Measurements from ENCODE around the gene AACS.

DNA sequence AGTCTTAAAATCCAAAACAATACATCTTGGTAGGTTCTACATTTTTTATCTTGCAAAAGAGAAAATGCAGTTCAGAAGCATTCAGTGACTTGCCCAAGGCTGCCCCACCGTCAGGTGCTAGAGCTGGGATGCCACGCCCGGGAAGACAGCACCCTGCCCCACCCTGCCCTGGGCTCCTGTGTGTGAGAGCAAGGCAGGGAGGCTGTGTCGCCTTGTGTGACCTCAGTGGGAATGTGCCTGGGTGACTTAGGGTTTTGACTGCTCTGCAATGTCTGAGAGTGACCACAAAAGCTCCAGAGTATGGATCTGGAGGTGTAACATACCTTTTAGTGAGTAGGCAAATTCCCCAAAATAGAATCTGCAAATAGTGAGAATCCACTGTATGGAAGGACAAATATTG lies 60.0 kb downstream of the AACS start:
- TF ChIP-seq CREB1 (CRISPR knock-in tag; IDR thresholded peaks at IDR 0.05) (no peak), ELF4 (CRISPR knock-in tag; IDR thresholded peaks at IDR 0.05; ENCODE audit: low read depth) (no peak)
- TF ChIP-seq, protein P1, sequence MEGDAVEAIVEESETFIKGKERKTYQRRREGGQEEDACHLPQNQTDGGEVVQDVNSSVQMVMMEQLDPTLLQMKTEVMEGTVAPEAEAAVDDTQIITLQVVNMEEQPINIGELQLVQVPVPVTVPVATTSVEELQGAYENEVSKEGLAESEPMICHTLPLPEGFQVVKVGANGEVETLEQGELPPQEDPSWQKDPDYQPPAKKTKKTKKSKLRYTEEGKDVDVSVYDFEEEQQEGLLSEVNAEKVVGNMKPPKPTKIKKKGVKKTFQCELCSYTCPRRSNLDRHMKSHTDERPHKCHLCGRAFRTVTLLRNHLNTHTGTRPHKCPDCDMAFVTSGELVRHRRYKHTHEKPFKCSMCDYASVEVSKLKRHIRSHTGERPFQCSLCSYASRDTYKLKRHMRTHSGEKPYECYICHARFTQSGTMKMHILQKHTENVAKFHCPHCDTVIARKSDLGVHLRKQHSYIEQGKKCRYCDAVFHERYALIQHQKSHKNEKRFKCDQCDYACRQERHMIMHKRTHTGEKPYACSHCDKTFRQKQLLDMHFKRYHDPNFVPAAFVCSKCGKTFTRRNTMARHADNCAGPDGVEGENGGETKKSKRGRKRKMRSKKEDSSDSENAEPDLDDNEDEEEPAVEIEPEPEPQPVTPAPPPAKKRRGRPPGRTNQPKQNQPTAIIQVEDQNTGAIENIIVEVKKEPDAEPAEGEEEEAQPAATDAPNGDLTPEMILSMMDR (IDR thresholded peaks at IDR 0.05), result no peak

Data from WTC11 (cell line).